ENCODE results near the gene FAM83F. TPM values are rescaled to one million over a fixed set of nuclear protein-coding genes. Genes with fewer than 3 reads are reported as not detected.

The FAM83F gene
- polyA plus RNA-seq, 1 experiment = not detected

DNA sequence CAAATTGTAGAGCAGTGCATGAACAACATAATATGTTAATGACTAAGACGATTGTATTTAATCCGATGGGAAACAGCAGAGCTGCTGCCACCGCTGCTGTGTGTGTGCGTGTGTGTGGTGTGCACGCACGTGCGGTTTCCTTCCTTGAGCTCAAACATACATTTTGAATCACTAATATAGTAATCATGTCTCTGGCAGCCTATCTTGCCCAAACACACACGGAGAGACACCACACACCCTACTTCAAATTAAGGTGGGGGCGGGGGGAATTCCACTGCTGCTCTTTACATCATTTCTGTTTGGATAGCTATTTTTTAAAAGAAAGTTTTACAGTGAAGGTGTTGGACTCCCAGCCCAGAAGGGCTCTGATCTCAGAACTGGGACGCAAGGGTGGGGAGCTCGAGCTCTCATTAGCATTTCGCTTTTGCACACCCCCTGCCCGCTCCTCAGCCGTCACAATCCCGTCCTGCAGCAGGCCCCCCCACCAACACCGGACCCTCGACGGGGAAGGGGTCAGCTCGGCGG is 651 bp upstream of the FAM83F start:
- CTCF ChIA-PET = interaction anchor here (0.5 kb wide), 1 partner anchor 47 kb away, joined by 3 read pairs; no protein-coding TSS in a partner anchor
- Histone ChIP-seq H3K36me3 (ENCODE audit: control insufficient read depth, insufficient read depth, low read length) (no peaks in the 10 kb centered on the region), H3K4me3 (ENCODE audit: low read depth, low read length) (no peak overlapping the region), H3K27me3 (ENCODE audit: control insufficient read depth, insufficient read depth, low read length) (peaks cover 16% of the 10 kb centered on the region)
- POLR2A ChIA-PET = no interaction called here
- TF ChIP-seq, protein P1, sequence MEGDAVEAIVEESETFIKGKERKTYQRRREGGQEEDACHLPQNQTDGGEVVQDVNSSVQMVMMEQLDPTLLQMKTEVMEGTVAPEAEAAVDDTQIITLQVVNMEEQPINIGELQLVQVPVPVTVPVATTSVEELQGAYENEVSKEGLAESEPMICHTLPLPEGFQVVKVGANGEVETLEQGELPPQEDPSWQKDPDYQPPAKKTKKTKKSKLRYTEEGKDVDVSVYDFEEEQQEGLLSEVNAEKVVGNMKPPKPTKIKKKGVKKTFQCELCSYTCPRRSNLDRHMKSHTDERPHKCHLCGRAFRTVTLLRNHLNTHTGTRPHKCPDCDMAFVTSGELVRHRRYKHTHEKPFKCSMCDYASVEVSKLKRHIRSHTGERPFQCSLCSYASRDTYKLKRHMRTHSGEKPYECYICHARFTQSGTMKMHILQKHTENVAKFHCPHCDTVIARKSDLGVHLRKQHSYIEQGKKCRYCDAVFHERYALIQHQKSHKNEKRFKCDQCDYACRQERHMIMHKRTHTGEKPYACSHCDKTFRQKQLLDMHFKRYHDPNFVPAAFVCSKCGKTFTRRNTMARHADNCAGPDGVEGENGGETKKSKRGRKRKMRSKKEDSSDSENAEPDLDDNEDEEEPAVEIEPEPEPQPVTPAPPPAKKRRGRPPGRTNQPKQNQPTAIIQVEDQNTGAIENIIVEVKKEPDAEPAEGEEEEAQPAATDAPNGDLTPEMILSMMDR (IDR thresholded peaks at IDR 0.05; ENCODE audit: insufficient read depth, low read depth, low read length) = no peak
- DNase-seq (ENCODE audit: low read depth) = no peak

DNA sequence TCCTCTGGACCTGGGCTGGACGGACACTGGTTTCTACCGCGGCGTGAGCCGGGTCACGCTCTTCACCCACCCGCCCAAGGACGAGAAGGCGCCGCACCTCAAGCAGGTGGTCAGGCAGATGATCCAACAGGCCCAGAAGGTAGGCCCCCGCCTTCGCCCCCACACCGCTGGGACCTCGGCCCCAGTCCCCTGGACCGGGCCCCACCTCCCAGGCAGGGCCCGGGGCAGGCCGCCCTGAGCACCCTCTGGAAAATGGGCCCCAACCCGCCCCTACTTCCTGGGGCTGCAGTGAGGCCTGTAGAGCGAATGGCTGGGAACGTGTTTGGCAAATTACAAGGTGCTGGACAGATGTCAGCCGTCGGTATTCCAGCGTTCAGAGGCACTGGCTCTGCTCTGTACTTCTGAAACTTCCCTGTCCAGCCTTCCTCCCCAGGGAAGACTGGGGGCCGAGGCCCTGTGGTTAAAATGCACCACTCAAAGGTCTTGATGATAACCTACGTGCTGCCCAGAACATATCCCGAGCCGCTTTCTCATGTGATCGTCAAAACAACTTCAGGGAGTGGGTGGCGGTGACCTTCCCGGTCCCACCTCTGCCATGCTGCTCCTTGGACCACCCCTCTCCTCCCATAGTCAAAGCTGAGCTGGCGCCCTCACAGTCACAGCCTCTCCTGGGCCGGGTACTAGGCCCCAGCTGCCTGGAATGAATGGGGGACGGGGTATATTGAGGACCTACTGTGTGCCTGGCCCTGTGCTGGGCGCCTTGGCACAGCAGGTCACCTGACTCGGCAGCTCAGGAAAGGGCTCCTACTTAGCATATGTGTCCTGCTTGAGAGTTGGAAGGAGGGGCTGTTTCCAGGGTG is 869 bp downstream of the FAM83F start:
- no peaks in the 10 kb centered on the region for H3K36me3 ChIP-seq (ENCODE audit: control insufficient read depth, insufficient read depth, low read length)
- peaks cover 13% of the 10 kb centered on the region for H3K27me3 ChIP-seq (ENCODE audit: control insufficient read depth, insufficient read depth, low read length)
- no peak overlapping the region for H3K4me3 ChIP-seq (ENCODE audit: low read depth, low read length)
- no peak for DNase-seq (ENCODE audit: low read depth)
- POLR2A ChIA-PET = no interaction called here
- CTCF ChIA-PET = interaction anchor here (1.1 to 2.3 kb wide), 3 partner anchors 9 to 461 kb away, joined by 3 to 5 read pairs (median 5); no protein-coding TSS in a partner anchor
- TF ChIP-seq, protein P1 (IDR thresholded peaks at IDR 0.05; ENCODE audit: insufficient read depth, low read depth, low read length) = no peak

DNA sequence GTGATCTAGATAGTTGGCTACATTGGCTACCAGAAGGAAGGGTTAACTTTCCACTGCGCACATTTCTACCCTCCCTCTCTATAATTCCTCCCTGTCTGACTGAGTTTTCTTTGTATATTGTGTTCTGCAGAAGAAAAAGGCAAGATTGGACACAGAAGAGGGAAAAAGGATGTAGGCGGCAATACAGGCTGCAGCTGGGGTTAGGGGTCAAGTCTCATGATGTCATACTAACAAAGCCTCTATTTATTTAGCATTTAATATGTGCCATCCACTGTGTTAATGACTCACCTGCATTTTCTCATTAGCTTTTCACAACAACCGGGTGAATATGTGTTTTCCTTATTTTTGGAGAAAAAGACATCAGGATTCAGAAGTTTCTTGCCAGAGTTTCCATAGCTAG is 2.0 kb downstream of the FAM83F start:
- ChIA-PET CTCF (interaction anchor here (1.1 to 2.3 kb wide), 3 partner anchors 10 to 462 kb away, joined by 3 to 5 read pairs (median 5); no protein-coding TSS in a partner anchor), POLR2A (no interaction called here)
- TF ChIP-seq, protein P1 (IDR thresholded peaks at IDR 0.05; ENCODE audit: insufficient read depth, low read depth, low read length) = no peak
- H3K27me3 ChIP-seq (ENCODE audit: control insufficient read depth, insufficient read depth, low read length) = peaks cover 14% of the 10 kb centered on the region
- no peak for DNase-seq (ENCODE audit: low read depth)
- H3K4me3 ChIP-seq (ENCODE audit: low read depth, low read length) = no peak overlapping the region
- H3K36me3 ChIP-seq (ENCODE audit: control insufficient read depth, insufficient read depth, low read length) = no peaks in the 10 kb centered on the region

DNA sequence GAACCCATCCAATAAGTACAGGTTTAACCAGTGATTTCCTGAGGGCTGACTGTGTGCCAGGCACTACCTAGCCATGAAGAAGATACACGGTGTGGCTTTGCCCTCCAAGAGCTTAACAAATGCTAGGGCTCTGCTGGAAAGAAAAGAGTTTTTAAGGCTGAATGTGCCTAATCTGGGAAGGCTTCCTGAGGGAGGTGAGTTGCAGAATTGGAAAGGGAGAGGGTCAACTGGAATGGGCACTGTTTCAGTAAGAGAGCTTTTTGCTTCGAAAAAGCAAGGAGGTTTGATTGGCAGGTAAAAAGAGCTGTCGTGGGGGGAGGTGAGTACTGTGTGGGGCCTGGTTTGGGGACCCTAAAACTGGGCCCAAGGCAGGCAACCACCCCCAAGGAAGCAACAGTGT is 2.7 kb downstream of the FAM83F start:
- POLR2A ChIA-PET = no interaction called here
- DNase-seq (ENCODE audit: low read depth) = no peak
- Histone ChIP-seq H3K27me3 (ENCODE audit: control insufficient read depth, insufficient read depth, low read length) (peaks cover 16% of the 10 kb centered on the region), H3K36me3 (ENCODE audit: control insufficient read depth, insufficient read depth, low read length) (no peaks in the 10 kb centered on the region), H3K4me3 (ENCODE audit: low read depth, low read length) (no peak overlapping the region)
- CTCF ChIA-PET = interaction anchor here (1.8 to 2.3 kb wide), 2 partner anchors 11 to 463 kb away, joined by 5 read pairs; no protein-coding TSS in a partner anchor
- TF ChIP-seq, protein P1 (IDR thresholded peaks at IDR 0.05; ENCODE audit: insufficient read depth, low read depth, low read length) = no peak

DNA sequence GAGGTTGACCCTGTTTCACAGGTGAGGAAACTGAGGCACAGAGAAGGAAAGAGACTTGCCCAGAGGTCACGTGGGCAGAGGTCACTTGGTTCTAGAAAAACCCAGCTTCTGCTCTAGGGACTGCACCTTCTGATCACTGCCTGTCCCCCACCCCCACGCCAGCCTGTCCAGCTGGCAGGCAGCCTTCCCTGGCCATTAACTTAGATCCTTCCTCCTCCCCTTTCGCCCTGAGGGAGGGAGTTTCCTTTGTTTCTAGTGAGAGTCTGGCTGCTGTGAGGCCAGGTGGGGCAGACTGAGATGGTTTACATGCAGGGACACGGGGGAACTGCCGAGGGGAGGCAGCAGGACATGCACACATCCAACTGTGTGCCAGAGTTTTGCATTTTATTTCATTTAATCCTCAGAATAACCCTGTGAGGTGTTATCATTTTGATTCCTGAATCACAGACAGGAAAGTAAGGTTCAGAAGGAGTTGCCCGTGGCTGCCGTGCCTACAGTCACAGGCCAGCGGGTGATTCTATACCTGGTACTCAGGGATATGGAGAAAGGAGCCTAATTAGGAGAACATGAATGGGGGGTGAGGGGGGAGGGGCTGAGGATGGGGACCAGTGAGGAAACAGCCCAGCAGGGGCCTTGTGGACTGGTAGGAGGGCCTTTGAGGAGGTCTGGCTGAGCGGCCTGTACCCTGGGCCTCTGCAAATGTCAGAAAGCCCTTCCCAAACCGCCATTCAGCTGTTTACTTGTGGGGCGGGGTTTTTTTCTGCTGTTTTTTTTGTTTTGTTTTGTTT is 3.4 kb downstream of the FAM83F start:
- Histone ChIP-seq H3K4me3 (ENCODE audit: low read depth, low read length) (no peak overlapping the region), H3K36me3 (ENCODE audit: control insufficient read depth, insufficient read depth, low read length) (no peaks in the 10 kb centered on the region), H3K27me3 (ENCODE audit: control insufficient read depth, insufficient read depth, low read length) (peaks cover 17% of the 10 kb centered on the region)
- POLR2A ChIA-PET = no interaction called here
- CTCF ChIA-PET = interaction anchor here (2.3 kb wide), 1 partner anchor 463 kb away, joined by 5 read pairs; no protein-coding TSS in a partner anchor
- TF ChIP-seq, protein P1 (IDR thresholded peaks at IDR 0.05; ENCODE audit: insufficient read depth, low read depth, low read length) = no peak
- DNase-seq (ENCODE audit: low read depth) = no peak
